Gastrocnemius medialis (tissue), 4 donors: ENCODE measurements around the gene ADAMTSL2. TPM values are rescaled to one million over a fixed set of nuclear protein-coding genes. Genes with fewer than 3 reads are reported as not detected.

ENCODE experiments used
- ATAC-seq, 2 donors: fragments of 150-250 bp; one replicate each; pipeline ENCODE4 v1.9.1; 2016
- DNase-seq, 2 donors: peaks; one replicate each; pipeline ENCODE4 v3.0.0-alpha.2; 2019
- H3K27ac ChIP-seq, 4 donors: fragments of 200-600 bp; sonication (generic); 1 replicate in 1 of 4; 2 replicates in 3 of 4; pipeline ENCODE4 v1.5.1; 2016 to 2018; ENCODE audit warnings: mild to moderate bottlenecking in 2 of 4, moderate library complexity in 1 of 4
- H3K27me3 ChIP-seq, 3 donors: fragments of 200-600 bp; sonication (generic) in 2 of 3; 1 replicate in 1 of 3; 2 replicates in 2 of 3; pipeline versions ENCODE4 v1.5.1 to v1.6.0; 2016 to 2019; ENCODE audit warnings: mild to moderate bottlenecking in 1 of 3, moderate library complexity in 1 of 3
- H3K36me3 ChIP-seq, 2 donors: fragments of 200-600 bp; sonication (generic) in 1 of 2; one replicate each; pipeline ENCODE4 v1.5.1; 2017 to 2018
- H3K4me1 ChIP-seq, 2 donors: fragments of 200-600 bp; sonication (generic) in 1 of 2; one replicate each; pipeline ENCODE4 v1.5.1; 2016 to 2017; ENCODE audit warnings: mild to moderate bottlenecking in 2 of 2
- H3K4me3 ChIP-seq, 4 donors: fragments of 200-600 bp; sonication (generic) in 3 of 4; 1 replicate in 1 of 4; 2 replicates in 3 of 4; pipeline ENCODE4 v1.5.1; 2016 to 2019; ENCODE audit warnings: mild to moderate bottlenecking in 2 of 4
- H3K9me3 ChIP-seq, 3 donors: fragments of 200-600 bp; sonication (generic) in 2 of 3; 1 replicate in 1 of 3; 2 replicates in 2 of 3; pipeline ENCODE4 v1.5.1; 2016 to 2019
- CTCF ChIP-seq, 5 experiments: fragments of 450-650 bp in 3 of 5; fragments of 200-600 bp in 2 of 5; sonication (generic) in 2 of 5; IDR thresholded peaks in 4 of 5; conservative IDR thresholded peaks in 1 of 5; 1 replicate in 4 of 5; 2 replicates in 1 of 5; pipeline ENCODE4 v1.5.1; 2016 to 2019; ENCODE audit warnings: antibody characterized with exemption in 5 of 5, mild to moderate bottlenecking in 3 of 5, moderate library complexity in 3 of 5
- POLR2A ChIP-seq, 2 donors: fragments of 450-650 bp; IDR thresholded peaks; one replicate each; pipeline ENCODE4 v1.6.1; 2017; ENCODE audit warnings: antibody characterized with exemption in 2 of 2, mild to moderate bottlenecking in 2 of 2, moderate library complexity in 2 of 2
- in situ Hi-C, 4 donors: fragments of 200-750 bp; cut with MboI; loops; one replicate each; pipeline versions ENCODE4 v1.15.0 to v1.8.0; 2017; ENCODE audit warnings: low sequenced_read_pairs in 4 of 4
- intact Hi-C: fragments of 100-400 bp; cut with DNase I; formaldehyde crosslinking; loops from one replicate; pipeline ENCODE4 v1.15.1; 2023; ENCODE audit warnings: low total_unique reads
- total RNA-seq, 4 donors: library from RNA; depleted of rRNA; stranded (reverse); fragments of >200 nt; gene quantifications; one replicate each; pipeline versions ENCODE4 v1.1.0 to v1.2.3, GENCODE V29; 2016

The ADAMTSL2 gene
- total RNA-seq, 4 donors from 2014 or later = 0.10 to 1.8 (median 0.44) TPM

DNA sequence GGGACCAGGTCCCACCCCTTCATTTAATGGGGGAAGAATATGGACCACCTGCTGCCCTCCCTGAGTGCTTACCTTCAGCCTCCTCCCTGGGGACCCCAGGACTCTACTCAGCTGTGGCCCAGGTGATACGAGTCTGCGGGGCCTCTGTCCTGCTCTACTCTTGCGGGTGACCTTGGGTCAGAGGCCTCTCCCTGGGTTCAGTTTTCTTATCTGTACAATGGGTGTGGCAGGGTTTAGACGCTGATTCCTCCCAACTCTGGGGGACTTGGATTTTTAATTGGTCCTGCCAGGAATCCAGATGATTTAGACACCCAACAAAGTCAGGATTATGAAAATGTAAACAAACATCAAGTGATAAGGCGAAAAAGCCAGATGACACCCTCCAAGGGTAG is 49.7 kb downstream of the ADAMTSL2 start:
- intact Hi-C loops = no loop called here
- no peak for DNase-seq
- H3K4me1 ChIP-seq = no peaks in the 10 kb centered on the region

GRCh38 chr9:133584559-133585476 is 50.3 kb downstream of the ADAMTSL2 start:
- in situ Hi-C loops = no loop called here
- Histone ChIP-seq H3K36me3 (no peaks in the 10 kb centered on the region), H3K9me3 (no peaks in the 10 kb centered on the region), H3K27me3 (peaks cover 31 to 44% (median 38%) of the 10 kb centered on the region in 3 donors), H3K4me1 (no peaks in the 10 kb centered on the region), H3K27ac (no peak overlapping the region), H3K4me3 (no peak overlapping the region)
- ATAC-seq (no peak), DNase-seq (no peak)
- TF ChIP-seq POLR2A (IDR thresholded peaks at IDR 0.05) (no peak), CTCF (IDR thresholded peaks at IDR 0.05 in 4 of 5, conservative IDR thresholded peaks at IDR 0.05 in 1 of 5) (no peak)
- intact Hi-C loops = no loop called here

More for the DNA sequence above, 49.7 kb downstream of the ADAMTSL2 start:
- peaks cover 31 to 44% (median 37%) of the 10 kb centered on the region in 3 donors for H3K27me3 ChIP-seq
- no peak for ATAC-seq
- TF ChIP-seq POLR2A (IDR thresholded peaks at IDR 0.05) (no peak), CTCF (IDR thresholded peaks at IDR 0.05 in 4 of 5, conservative IDR thresholded peaks at IDR 0.05 in 1 of 5) (no peak)
- in situ Hi-C loops = no loop called here
- H3K27ac ChIP-seq = no peak overlapping the region
- H3K9me3 ChIP-seq = no peaks in the 10 kb centered on the region
- H3K36me3 ChIP-seq = no peaks in the 10 kb centered on the region
- no peak overlapping the region for H3K4me3 ChIP-seq

DNA sequence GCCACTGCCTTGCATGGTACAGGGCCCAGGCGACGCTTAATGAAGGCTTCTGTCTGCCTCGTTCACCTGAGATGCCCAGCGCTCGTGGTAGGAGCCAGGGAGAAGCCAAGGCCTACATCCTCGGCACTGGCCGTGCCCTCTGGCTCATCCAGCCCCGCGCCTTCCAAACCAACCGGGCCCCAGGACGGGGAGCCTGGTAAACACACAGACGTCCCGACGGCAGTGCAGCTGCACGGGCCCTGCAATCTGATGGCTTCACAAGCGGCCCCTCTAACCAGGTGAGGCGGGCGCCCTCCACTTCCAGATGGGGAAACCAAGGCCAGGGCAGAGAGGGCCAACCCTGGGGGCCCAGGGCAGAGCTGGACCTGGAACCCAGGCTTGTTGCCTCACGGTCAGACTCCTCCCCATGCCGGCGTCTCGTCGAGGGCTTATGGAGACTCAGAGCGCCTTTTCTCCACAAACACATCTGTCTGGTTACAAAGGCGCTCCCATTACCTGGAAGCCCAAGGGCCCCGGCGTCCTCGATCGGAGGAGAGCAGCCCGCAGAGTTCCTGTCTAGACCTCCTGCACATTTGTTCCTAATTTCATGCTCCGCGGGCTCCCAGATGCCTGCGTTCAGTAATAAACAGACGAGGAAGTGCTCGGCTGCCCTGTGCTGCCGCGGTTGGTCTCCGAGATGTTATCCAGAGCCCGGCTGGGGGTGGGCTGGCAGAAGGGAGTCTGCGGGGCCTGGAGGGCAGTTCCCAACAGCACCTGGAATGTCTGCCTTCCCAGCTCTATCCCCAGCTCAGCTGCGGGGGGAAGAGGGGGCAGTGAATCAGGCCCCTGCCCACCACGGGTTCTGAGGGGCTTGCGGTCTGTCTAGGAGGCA is 51.2 kb downstream of the ADAMTSL2 start:
- Histone ChIP-seq H3K27ac (no peak overlapping the region), H3K36me3 (no peaks in the 10 kb centered on the region), H3K4me1 (no peaks in the 10 kb centered on the region), H3K27me3 (peaks cover 31 to 44% (median 41%) of the 10 kb centered on the region in 3 donors), H3K9me3 (no peaks in the 10 kb centered on the region), H3K4me3 (no peak overlapping the region)
- no peak for DNase-seq
- in situ Hi-C loops (no loop called here), intact Hi-C loops (no loop called here)
- no peak for TF ChIP-seq POLR2A (IDR thresholded peaks at IDR 0.05)
- no peak for TF ChIP-seq CTCF (IDR thresholded peaks at IDR 0.05 in 4 of 5, conservative IDR thresholded peaks at IDR 0.05 in 1 of 5)
- no peak for ATAC-seq

GRCh38 chr9:133587051-133587450 is 52.5 kb downstream of the ADAMTSL2 start:
- intact Hi-C loops (no loop called here), in situ Hi-C loops (no loop called here)
- no peaks in the 10 kb centered on the region for H3K36me3 ChIP-seq
- H3K9me3 ChIP-seq = no peaks in the 10 kb centered on the region
- ATAC-seq = no peak
- TF ChIP-seq POLR2A (IDR thresholded peaks at IDR 0.05) (no peak), CTCF (IDR thresholded peaks at IDR 0.05 in 4 of 5, conservative IDR thresholded peaks at IDR 0.05 in 1 of 5) (no peak)
- no peak for DNase-seq
- no peak overlapping the region for H3K27ac ChIP-seq
- no peak overlapping the region for H3K4me3 ChIP-seq
- H3K4me1 ChIP-seq = no peaks in the 10 kb centered on the region
- H3K27me3 ChIP-seq = peaks cover 31 to 44% (median 43%) of the 10 kb centered on the region in 3 donors
